WTC11 (cell line): Measurements from ENCODE around the gene WNT3A. TPM values are rescaled to one million over a fixed set of nuclear protein-coding genes. Genes with fewer than 3 reads are reported as not detected.
A peak's percentile ranks its signal among the peaks of the same experiment; 100 is the strongest.

Experiments
- ATAC-seq: fragments of 200-7000 bp; cut with Tn5 transposase; 2 replicates; pipeline ENCODE4 v1.10.0; 2021; ENCODE audit warnings: mild to moderate bottlenecking, moderate library complexity
- CTCF ChIA-PET: fragments of 300-600 bp; sonication (Branson Sonifier 250); formaldehyde crosslinking; loops from one replicate; lab custom pipeline; 2021; ENCODE audit warnings: antibody characterized with exemption; lab: Charles Lee
- POLR2A ChIA-PET: fragments of 350-600 bp; sonication (Branson Sonifier 250); formaldehyde crosslinking; loops from one replicate; lab custom pipeline; 2021; ENCODE audit warnings: antibody characterized with exemption; lab: Charles Lee
- DNase-seq: peaks from one replicate; pipeline ENCODE4 v3.0.0; 2021; ENCODE audit warnings: low spot score
- H3K27ac Mint-ChIP-seq: 2 replicates; pipeline ENCODE4 v1.8.0; 2021; ENCODE audit warnings: mixed read lengths
- H3K27me3 Mint-ChIP-seq: 2 replicates; pipeline ENCODE4 v1.8.0; 2021; ENCODE audit warnings: low read depth, mild to moderate bottlenecking, moderate library complexity, mixed read lengths
- H3K36me3 Mint-ChIP-seq: 2 replicates; pipeline ENCODE4 v1.8.0; 2021; ENCODE audit warnings: mixed read lengths
- H3K4me1 Mint-ChIP-seq: 2 replicates; pipeline ENCODE4 v1.8.0; 2022; ENCODE audit warnings: mixed read lengths
- H3K4me3 Mint-ChIP-seq: 2 replicates; pipeline ENCODE4 v1.8.0; 2021; ENCODE audit warnings: mild to moderate bottlenecking, moderate library complexity, mixed read lengths
- H3K9me3 Mint-ChIP-seq: 2 replicates; pipeline ENCODE4 v1.8.0; 2021; ENCODE audit warnings: mixed read lengths
- AFF4 ChIP-seq: sonication (generic); formaldehyde crosslinking; IDR thresholded peaks from 2 replicates; pipeline ENCODE4 v1.8.1; 2023; ENCODE audit warnings: mild to moderate bottlenecking, missing genetic modification reagents, borderline replicate concordance
- ATF1 ChIP-seq: sonication (generic); formaldehyde crosslinking; IDR thresholded peaks from 2 replicates; pipeline ENCODE4 v1.8.1; 2023; ENCODE audit warnings: mild to moderate bottlenecking, moderate library complexity, missing genetic modification reagents
- ATF6 ChIP-seq: sonication (generic); formaldehyde crosslinking; IDR thresholded peaks from 2 replicates; pipeline ENCODE4 v1.8.1; 2023; ENCODE audit warnings: mild to moderate bottlenecking, missing genetic modification reagents
- CREM ChIP-seq: sonication (generic); formaldehyde crosslinking; IDR thresholded peaks from 2 replicates; pipeline ENCODE4 v1.8.1; 2022; ENCODE audit warnings: mild to moderate bottlenecking, missing genetic modification reagents, moderate library complexity
- ELF4 ChIP-seq: sonication (generic); formaldehyde crosslinking; IDR thresholded peaks from 2 replicates; pipeline ENCODE4 v1.8.1; 2022; ENCODE audit warnings: low read depth, mild to moderate bottlenecking, moderate library complexity, missing genetic modification reagents
- EMX1 ChIP-seq: fragments of 250-450 bp; sonication (Bioruptor Pico); IDR thresholded peaks from 2 replicates; pipeline ENCODE4 v1.8.0; 2021; ENCODE audit warnings: mild to moderate bottlenecking
- FOXP1 ChIP-seq: sonication (generic); formaldehyde crosslinking; IDR thresholded peaks from 2 replicates; pipeline ENCODE4 v1.8.0; 2022; ENCODE audit warnings: missing genetic modification reagents, mild to moderate bottlenecking, moderate library complexity, borderline replicate concordance
- GABPB1 ChIP-seq: sonication (generic); formaldehyde crosslinking; IDR thresholded peaks from 2 replicates; pipeline ENCODE4 v1.8.1; 2023; ENCODE audit warnings: mild to moderate bottlenecking, missing genetic modification reagents
- MXD4 ChIP-seq: fragments of 250-450 bp; sonication (Bioruptor Pico); IDR thresholded peaks from 2 replicates; pipeline ENCODE4 v1.8.0; 2021; ENCODE audit warnings: mild to moderate bottlenecking, moderate library complexity, borderline replicate concordance
- NFATC4 ChIP-seq: fragments of 250-450 bp; sonication (Bioruptor Pico); IDR thresholded peaks from 2 replicates; pipeline ENCODE4 v1.9.0; 2021; ENCODE audit warnings: mild to moderate bottlenecking
- NFE2L1 ChIP-seq: sonication (generic); formaldehyde crosslinking; IDR thresholded peaks from 2 replicates; pipeline ENCODE4 v1.8.1; 2023; ENCODE audit warnings: missing genetic modification reagents
- NR1H2 ChIP-seq: sonication (generic); formaldehyde crosslinking; IDR thresholded peaks from 2 replicates; pipeline ENCODE4 v1.9.0; 2021; ENCODE audit warnings: mild to moderate bottlenecking, moderate library complexity, missing genetic modification reagents
- NR2C2 ChIP-seq: sonication (generic); formaldehyde crosslinking; IDR thresholded peaks from 2 replicates; pipeline ENCODE4 v1.8.0; 2022; ENCODE audit warnings: mild to moderate bottlenecking, missing genetic modification reagents
- RORB ChIP-seq: fragments of 250-450 bp; sonication (Bioruptor Pico); IDR thresholded peaks from 2 replicates; pipeline ENCODE4 v1.9.0; 2021; ENCODE audit warnings: mild to moderate bottlenecking
- SOX15 ChIP-seq: fragments of 250-450 bp; sonication (Bioruptor Pico); IDR thresholded peaks from 2 replicates; pipeline ENCODE4 v1.9.0; 2021; ENCODE audit warnings: mild to moderate bottlenecking
- ZBTB21 ChIP-seq: sonication (generic); formaldehyde crosslinking; IDR thresholded peaks from 2 replicates; pipeline ENCODE4 v1.8.1; 2023; ENCODE audit warnings: mild to moderate bottlenecking, missing genetic modification reagents, borderline replicate concordance
- ZMAT4 ChIP-seq: fragments of 250-450 bp; sonication (Bioruptor Pico); IDR thresholded peaks from 2 replicates; pipeline ENCODE4 v1.9.0; 2021; ENCODE audit warnings: mild to moderate bottlenecking
- ZNF396 ChIP-seq: fragments of 250-450 bp; sonication (Bioruptor Pico); IDR thresholded peaks from 2 replicates; pipeline ENCODE4 v1.8.0; 2021; ENCODE audit warnings: mild to moderate bottlenecking, moderate library complexity, borderline replicate concordance
- total RNA-seq: library from RNA; stranded (reverse); gene quantifications from 3 replicates; pipeline ENCODE4 v1.2.3, GENCODE V29; 2021
- TF ChIP-seq, protein P1 (sequence below): sonication (generic); formaldehyde crosslinking; conservative IDR thresholded peaks from 2 replicates; pipeline ENCODE4 v1.8.1; 2023; ENCODE audit warnings: mild to moderate bottlenecking, low read depth, missing genetic modification reagents, moderate library complexity
- TF ChIP-seq, protein P2 (sequence below): sonication (generic); formaldehyde crosslinking; IDR thresholded peaks from 2 replicates; pipeline ENCODE4 v1.8.0; 2022; ENCODE audit warnings: mild to moderate bottlenecking, missing genetic modification reagents

The WNT3A gene
- total RNA-seq, 1 experiment from 2014 or later: 0.17 TPM

DNA sequence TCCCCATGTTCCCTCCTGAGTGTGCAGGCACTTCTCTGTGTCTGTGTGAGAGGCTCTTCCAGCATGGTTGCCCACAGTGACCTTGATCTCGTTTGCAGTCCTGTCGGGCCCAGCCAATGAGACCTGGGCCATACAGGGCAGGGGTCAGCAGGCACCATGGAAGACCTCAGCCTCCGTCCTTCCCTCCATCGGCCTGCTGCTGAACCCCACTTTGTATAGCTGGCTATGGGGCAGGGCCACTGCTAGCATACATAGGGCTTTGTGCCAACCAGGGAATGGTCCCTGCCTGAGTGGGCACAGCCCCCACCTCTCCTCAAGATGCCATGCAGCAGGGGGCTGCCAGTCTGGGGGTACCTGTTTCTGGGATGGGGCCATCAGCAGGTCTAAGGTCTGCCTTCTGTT lies 92.5 kb downstream of the WNT3A start:
- H3K4me3 Mint-ChIP-seq: no peak overlapping the region
- ChIA-PET POLR2A (interaction anchor here (0.6 kb wide), 1 partner anchor 59 kb away, joined by 3 read pairs; no protein-coding TSS in a partner anchor), CTCF (interaction anchor here (1.2 to 1.9 kb wide), 3 partner anchors 17 to 100 kb away, joined by 4 to 6 read pairs (median 6); partner anchors contain the start of gene ARF1)
- peaks cover 14% of the 10 kb centered on the region for H3K4me1 Mint-ChIP-seq
- H3K9me3 Mint-ChIP-seq: peaks cover 8% of the 10 kb centered on the region
- no peak for DNase-seq
- peaks cover 39% of the 10 kb centered on the region for H3K36me3 Mint-ChIP-seq
- no peak for ATAC-seq
- no peak overlapping the region; the same call in 1 of the 2 replicates for H3K27ac Mint-ChIP-seq
- peaks cover 5% of the 10 kb centered on the region; the same call in 1 of the 2 replicates for H3K27me3 Mint-ChIP-seq
- TF ChIP-seq NR2C2 (CRISPR knock-in tag) (no peak), CREM (0 out of 2 replicates have a peak, but pooled peaks have one; percentile 28), SOX15 (CRISPR knock-in tag) (no peak)

DNA sequence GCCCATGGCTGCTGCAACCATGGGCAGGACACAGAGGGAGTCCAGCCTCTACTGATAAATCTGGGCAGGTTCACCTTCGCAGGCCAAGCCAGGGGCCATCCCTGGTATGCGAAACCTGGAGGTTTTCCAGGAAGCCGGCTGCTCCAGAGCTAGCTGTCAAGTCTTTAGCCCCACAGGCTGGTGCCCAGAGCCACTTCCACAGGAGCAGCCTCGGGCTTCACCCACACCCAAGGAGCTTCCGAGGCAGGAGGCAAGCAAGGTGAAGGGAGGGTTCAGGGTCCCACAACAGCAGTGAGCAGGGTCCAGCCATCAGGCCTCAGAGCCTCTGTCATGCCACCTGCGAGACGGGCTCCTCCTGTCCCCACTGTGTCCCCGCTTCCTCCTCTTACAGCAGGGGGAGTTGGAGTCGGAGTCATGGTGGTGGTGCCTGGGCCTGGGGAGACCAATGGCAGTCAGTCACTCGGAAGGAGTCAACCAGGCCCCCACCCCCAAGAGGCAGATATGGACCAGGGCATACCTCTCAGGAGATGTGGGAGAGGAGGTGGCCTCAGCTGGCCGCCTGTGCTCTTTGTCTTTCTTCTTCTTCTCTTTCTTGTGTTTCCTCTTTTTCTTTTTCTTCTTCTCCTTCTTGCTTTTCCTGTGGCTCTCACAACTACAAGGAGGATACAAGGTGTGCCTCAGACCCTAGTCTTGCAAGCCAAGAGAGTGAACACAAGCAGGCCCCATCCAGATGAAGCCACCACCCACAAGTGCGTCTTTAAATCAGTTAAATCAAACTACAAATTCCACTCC lies 94.2 kb downstream of the WNT3A start:
- CTCF ChIA-PET: interaction anchor here (1.3 to 1.7 kb wide), 3 partner anchors 19 to 102 kb away, joined by 4 to 14 read pairs (median 4); partner anchors contain the start of gene ARF1
- peaks cover 13% of the 10 kb centered on the region for H3K4me1 Mint-ChIP-seq
- TF ChIP-seq FOXP1 (0 out of 2 replicates have a peak, but pooled peaks have one; percentile 24), ELF4 (no peak), EMX1 (CRISPR knock-in tag) (no peak)
- H3K36me3 Mint-ChIP-seq: peaks cover 29% of the 10 kb centered on the region
- DNase-seq (no peak), ATAC-seq (no peak)
- POLR2A ChIA-PET: interaction anchor here (1.0 kb wide), 1 partner anchor 95 kb away, joined by 3 read pairs; no protein-coding TSS in a partner anchor
- H3K9me3 Mint-ChIP-seq: no peaks in the 10 kb centered on the region
- H3K27me3 Mint-ChIP-seq: peaks cover 5% of the 10 kb centered on the region; the same call in 1 of the 2 replicates
- peak overlapping the region; percentile 50 for H3K4me3 Mint-ChIP-seq
- no peak overlapping the region; the same call in 1 of the 2 replicates for H3K27ac Mint-ChIP-seq

- Mint-ChIP-seq H3K36me3 (peaks cover 33% of the 10 kb centered on the region), H3K4me1 (peaks cover 13% of the 10 kb centered on the region), H3K27ac (no peak overlapping the region), H3K27me3 (peaks cover 5% of the 10 kb centered on the region; the same call in 1 of the 2 replicates), H3K9me3 (no peaks in the 10 kb centered on the region), H3K4me3 (peak overlapping the region; percentile 50)
- no peak for ATAC-seq
- DNase-seq: no peak
- ChIA-PET CTCF (interaction anchor here (0.7 to 1.5 kb wide), 4 partner anchors 20 to 103 kb away, joined by 3 to 14 read pairs (median 7); no protein-coding TSS in a partner anchor), POLR2A (interaction anchor here (0.6 kb wide), 1 partner anchor 357 kb away, joined by 3 read pairs; a partner anchor contains a TSS)
- TF ChIP-seq MXD4 (CRISPR knock-in tag) (no peak), ATF6 (CRISPR knock-in tag) (no peak), GABPB1 (CRISPR knock-in tag) (no peak), ZNF396 (no peak), FOXP1 (no peak), ZBTB21 (CRISPR knock-in tag) (no peak), NR1H2 (CRISPR knock-in tag) (no peak), AFF4 (CRISPR knock-in tag) (no peak), RORB (no peak), ZMAT4 (CRISPR knock-in tag) (no peak), NFATC4 (CRISPR knock-in tag) (no peak), ATF1 (CRISPR knock-in tag) (no peak), NFE2L1 (CRISPR knock-in tag) (no peak), NR2C2 (CRISPR knock-in tag) (no peak)
- TF ChIP-seq, protein P1, sequence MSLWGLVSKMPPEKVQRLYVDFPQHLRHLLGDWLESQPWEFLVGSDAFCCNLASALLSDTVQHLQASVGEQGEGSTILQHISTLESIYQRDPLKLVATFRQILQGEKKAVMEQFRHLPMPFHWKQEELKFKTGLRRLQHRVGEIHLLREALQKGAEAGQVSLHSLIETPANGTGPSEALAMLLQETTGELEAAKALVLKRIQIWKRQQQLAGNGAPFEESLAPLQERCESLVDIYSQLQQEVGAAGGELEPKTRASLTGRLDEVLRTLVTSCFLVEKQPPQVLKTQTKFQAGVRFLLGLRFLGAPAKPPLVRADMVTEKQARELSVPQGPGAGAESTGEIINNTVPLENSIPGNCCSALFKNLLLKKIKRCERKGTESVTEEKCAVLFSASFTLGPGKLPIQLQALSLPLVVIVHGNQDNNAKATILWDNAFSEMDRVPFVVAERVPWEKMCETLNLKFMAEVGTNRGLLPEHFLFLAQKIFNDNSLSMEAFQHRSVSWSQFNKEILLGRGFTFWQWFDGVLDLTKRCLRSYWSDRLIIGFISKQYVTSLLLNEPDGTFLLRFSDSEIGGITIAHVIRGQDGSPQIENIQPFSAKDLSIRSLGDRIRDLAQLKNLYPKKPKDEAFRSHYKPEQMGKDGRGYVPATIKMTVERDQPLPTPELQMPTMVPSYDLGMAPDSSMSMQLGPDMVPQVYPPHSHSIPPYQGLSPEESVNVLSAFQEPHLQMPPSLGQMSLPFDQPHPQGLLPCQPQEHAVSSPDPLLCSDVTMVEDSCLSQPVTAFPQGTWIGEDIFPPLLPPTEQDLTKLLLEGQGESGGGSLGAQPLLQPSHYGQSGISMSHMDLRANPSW: no peak
- TF ChIP-seq, protein P2, sequence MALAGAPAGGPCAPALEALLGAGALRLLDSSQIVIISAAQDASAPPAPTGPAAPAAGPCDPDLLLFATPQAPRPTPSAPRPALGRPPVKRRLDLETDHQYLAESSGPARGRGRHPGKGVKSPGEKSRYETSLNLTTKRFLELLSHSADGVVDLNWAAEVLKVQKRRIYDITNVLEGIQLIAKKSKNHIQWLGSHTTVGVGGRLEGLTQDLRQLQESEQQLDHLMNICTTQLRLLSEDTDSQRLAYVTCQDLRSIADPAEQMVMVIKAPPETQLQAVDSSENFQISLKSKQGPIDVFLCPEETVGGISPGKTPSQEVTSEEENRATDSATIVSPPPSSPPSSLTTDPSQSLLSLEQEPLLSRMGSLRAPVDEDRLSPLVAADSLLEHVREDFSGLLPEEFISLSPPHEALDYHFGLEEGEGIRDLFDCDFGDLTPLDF (CRISPR knock-in tag): no peak
Measured at GRCh38 chr1:228101614-228101993, 94.8 kb downstream of the WNT3A start.
